Hematopoietic multipotent progenitor cell treated with erythropoietin and hydrocortisone succinate and interleukin-3 and kit ligand, for 17 days (in vitro differentiated cells): ENCODE results near the gene TMEM61.
"Not testable (repeated sequence)": the region's sequence is repeated elsewhere in the genome, so short reads cannot be mapped to it uniquely, and the experiment has no call there.

Source experiments
- DNase-seq: peaks from one replicate; pipeline ENCODE4 v3.0.0-alpha.2; 2015; ENCODE audit warnings: low spot score

Gene TMEM61

DNA sequence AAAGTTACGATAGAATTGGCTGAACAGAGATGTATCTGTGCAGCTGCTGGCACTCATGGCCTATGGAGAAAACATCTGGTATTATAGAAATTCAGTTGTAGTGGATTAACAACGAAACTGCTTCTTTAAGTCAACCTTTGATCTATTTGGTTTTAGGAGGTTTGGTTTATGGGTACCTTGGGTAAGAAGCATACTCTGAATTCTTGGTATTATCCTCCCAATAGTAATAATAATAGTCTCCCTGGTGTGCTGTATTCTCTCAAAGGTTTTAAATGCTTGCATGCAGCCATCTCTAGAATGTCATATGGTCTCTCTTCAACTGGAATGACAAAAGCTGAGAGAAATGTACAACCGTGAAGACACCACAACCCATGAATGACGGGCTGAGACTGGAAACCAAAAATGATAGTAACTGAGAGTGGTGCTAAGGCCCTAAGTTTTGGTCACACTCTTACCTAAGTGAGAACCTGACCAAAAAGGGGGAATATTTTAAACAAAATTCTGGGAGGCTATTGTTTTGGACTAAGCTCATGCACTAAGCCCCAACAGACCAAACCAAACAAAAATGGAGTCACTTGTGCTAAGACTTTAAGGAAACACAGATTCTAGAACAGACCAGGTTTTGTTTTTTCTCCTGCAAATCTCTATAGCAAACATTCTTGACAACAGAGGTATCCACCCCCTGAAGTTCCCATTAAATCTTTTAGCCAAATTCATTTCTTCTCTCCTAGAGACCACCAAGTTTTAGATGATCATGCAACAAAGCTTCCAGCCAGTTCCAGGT, 17.6 kb upstream of the TMEM61 start:
- no peak for DNase-seq

DNA sequence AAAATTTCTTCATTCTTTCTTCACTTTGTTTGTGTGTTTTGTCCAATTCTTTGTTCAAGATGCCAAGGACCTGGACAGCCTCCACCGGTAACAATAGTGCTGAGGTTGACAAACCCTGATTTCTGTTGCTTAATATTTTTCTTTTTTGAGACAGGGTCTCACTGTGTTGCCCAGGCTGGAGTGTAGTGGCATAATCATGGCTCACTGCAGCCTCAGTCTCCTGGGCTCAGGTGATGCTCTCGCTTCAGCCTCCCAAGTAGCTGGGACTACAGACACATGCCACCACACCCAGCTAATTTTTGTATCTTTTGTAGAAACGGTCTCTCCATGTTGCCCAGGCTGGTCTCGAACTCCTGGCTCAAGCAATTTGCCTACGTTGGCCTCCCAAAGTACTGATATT, 16.6 kb upstream of the TMEM61 start:
- DNase-seq = not testable (repeated sequence)

DNA sequence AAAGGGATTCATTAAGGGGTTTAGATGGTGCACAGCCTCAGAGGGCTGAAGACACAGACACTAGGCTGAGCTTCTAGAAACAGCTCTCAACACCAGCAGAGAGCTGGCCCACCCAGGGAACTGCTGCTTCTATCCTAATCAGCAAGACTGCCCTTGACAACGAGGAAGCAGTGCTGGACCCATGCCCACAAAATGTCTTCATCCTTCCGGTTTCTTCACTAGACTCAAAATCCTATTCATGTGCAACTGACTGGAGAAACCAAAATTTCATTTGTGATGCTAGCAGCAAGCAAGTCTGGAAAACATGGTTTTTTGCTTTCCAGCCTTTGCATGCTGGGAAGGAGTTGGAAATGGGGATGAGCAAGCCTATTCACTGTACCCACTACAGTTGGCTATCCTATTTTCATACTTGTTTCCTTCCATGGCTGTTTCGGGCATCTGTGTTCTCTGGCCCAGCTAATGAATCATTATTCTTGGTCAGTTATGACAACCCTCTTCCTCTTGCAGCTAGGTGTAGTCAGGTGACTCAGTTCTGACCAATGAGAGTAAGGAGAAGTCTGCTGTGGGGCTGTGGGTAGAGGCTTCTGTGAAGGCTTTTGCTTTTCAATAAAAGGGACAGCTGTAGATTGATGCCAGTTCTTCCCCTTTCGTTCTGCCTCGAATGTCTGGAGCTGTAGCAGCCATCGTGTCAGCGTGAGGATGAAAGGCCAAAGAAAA, 14.6 kb upstream of the TMEM61 start:
- no peak for DNase-seq

DNA sequence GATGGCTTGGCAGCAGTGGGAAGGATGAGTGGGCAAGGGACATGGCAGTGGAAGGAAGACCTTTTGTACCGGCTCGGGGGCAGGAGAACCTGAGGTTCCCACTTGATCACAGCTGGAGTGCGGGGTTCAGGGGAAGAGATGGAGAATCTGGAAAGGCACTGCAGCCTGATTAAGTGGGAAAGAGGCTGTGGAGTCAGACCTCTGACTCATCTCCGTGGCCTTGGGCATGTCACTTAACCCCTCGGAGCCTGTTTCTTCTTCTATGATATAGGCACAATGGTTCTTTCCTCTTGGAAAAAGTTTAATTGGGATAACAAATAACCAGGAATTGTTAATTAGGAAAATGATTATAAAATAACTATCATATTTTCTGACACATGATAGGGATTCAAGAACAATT, 13.1 kb upstream of the TMEM61 start:
- DNase-seq = no peak

GRCh38 chr1:54968551-54968950, 11.9 kb upstream of the TMEM61 start:
- no peak for DNase-seq

- no peak for DNase-seq
Measured at GRCh38 chr1:54969879-54970278, 10.5 kb upstream of the TMEM61 start.

DNA sequence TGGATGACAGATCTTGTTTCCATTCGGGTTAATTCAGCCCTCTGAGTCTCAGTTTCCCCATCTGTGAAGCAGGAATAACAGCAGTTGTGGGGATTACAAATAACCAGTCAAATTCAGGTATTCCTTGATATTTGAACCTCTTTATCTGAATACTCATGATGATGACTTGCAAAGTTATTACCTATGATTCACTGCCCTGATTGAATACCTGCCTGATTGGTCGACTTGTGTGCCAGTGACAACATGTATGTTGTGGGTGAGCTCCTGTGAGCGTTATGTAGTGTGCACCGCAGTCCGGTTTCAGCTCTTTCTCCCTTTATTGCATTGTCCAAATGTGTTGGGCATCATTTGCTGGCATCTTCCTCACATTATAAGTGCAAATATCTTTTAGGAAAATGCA, 9.5 kb upstream of the TMEM61 start:
- no peak for DNase-seq

DNA sequence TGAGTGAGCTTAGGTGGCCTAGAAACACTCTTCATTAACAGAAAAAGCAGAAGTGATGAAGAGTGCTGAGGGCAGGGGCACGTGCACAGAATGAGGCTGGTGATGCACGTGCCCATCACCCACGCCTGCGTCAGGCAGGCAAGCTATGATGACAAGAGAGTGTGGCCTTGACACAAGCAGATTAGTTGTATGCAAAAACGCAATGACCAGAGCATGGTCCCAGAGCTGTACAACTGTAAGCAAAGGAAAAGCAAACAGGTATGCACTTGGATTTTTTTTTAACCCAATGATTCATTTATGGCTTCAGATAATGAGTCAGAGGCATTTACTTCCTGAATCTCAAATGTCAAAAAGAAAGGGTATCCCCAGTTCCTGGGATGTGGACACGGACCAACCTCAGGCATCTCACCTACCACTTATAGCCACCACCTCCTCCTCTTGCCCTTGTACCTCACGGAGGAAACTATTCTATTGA, 9.1 kb upstream of the TMEM61 start:
- DNase-seq = no peak

GRCh38 chr1:54972436-54972835, 8.0 kb upstream of the TMEM61 start:
- no peak for DNase-seq

- no peak for DNase-seq
Measured at GRCh38 chr1:54973205-54973921, 7.1 kb upstream of the TMEM61 start.

- no peak for DNase-seq
Measured at GRCh38 chr1:54975356-54976108, 4.9 kb upstream of the TMEM61 start.

DNA sequence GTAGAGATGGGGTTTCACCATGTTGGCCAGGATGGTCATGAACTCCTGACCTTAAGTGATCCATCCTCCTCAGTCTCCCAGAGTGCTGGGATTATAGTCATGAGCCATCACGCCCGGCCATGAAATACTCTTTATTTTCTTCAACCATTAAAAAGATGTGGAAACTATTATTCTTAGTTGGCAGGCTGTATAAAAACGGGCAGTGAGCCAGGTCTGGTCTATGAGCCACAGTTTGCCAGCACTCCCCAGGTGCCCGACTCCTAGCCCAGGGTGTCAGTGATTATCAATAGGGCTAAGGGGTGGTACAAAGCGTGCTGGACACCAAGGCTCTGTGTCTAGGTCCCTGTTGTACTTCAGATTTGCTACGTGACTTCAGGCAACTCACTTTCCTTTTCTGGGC, 3.7 kb upstream of the TMEM61 start:
- no peak for DNase-seq

DNA sequence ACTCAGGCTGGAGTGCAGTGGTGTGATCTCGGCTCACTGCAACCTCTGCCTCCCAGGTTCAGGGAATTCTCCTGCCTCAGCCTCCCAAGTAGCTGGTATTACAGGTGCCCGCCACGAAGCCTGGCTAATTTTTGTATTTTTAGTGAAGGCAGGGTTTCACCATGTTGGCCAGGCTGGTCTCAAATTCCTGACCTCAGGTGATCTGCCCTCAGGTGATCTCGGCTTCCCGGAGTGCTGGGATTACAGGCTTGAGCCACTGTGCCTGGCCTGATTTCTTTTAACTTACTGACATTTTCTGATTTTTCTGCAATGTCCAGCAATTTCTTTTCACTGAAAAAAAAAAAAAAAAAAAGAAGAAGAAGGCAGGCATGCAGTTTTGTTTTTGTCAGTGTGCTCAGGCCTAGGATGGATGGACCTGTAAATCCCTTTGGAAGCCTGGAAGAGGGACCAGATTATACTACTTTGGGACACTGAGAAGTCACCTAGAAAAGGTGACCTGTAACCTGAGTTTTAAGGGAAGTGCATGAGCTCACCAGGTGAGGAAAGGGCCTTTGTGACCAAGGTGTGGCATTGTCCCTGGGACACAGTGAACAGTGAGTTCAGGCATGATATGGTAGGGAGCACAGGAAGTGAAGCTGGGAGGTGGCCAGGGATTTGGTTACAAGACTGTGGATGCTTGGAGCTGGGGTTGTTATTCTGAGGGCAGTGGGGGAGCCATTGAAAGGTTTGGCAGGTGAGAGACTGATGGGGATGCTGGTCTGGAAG, 2.7 kb upstream of the TMEM61 start:
- DNase-seq = no peak

- DNase-seq = no peak
Measured at GRCh38 chr1:54978528-54979326, 1.7 kb upstream of the TMEM61 start.

- DNase-seq = no peak
Measured at GRCh38 chr1:54979327-54979891, 1.0 kb upstream of the TMEM61 start.

GRCh38 chr1:54980046-54980527, 341 bp upstream of the TMEM61 start:
- no peak for DNase-seq

- DNase-seq = no peak
Measured at GRCh38 chr1:54981466-54981865, 1.0 kb downstream of the TMEM61 start.

- no peak for DNase-seq
Measured at GRCh38 chr1:54982739-54983138, 2.3 kb downstream of the TMEM61 start.

DNA sequence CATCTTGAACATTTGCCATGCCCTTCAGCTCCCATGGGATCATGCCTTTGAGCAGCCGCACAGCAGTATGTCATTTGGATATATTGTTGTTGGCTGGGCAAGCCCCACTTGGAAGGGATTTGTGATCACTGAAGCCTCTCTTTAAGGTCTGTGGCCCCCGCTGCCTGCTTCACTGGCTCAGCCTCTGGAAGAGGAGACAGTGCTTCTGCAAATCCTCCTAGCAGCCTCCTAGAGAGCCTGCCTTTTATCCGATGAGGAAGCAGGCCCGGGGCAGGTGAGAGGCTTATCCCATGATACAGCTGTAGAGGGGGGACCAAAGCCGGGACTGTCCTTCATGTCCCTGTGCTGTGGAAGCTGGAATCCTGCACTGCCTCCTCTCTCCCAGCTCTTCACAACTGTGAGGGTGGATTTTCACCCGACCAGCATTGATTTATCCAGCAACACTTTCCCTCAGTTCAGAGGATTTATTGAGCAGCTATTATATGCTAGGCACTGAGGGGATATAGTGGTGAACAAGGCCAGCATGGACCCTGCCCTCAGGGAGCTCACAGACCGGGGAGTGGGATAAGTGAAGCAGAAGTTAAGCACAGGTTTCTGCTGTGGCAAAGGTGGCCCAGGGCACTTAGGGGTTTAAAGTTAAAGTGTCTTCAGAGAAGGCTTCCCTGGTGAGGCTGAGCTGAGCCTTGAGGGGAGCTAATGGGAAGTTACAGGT, 3.9 kb downstream of the TMEM61 start:
- no peak for DNase-seq
